GM21367 (cell line): ENCODE data around the gene ZNF699.
"Not testable (repeated sequence)": the region's sequence is repeated elsewhere in the genome, so short reads cannot be mapped to it uniquely, and the experiment has no call there.

Source experiments
- ATAC-seq: cut with Tn5 transposase; IDR thresholded peaks from one replicate; pipeline ENCODE4 v1.9.1; 2021; ENCODE audit not compliant: unreplicated experiment

ZNF699 gene

GRCh38 chr19:9289231-9289884 lies 20.3 kb downstream of the ZNF699 start:
- no peak for ATAC-seq

DNA sequence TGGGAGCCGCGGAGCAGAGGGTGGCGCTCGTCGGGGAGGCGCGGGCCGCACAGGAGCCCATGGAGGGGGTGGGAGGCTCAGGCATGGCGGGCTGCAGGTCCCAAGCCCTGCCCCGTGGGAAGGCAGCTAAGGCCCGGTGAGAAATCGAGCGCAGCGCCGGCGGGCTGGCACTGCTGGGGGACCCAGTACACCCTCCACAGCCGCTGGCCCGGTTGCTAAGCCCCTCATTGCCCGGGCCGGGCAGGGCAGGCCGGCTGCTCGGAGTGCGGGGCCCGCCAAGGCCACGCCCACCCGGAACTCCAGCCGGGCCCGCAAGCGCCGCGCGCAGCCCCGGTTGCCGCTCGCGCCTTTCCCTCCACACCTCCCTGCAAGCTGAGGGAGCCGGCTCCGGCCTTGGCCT lies 26.2 kb downstream of the ZNF699 start:
- ATAC-seq: not testable (repeated sequence)

DNA sequence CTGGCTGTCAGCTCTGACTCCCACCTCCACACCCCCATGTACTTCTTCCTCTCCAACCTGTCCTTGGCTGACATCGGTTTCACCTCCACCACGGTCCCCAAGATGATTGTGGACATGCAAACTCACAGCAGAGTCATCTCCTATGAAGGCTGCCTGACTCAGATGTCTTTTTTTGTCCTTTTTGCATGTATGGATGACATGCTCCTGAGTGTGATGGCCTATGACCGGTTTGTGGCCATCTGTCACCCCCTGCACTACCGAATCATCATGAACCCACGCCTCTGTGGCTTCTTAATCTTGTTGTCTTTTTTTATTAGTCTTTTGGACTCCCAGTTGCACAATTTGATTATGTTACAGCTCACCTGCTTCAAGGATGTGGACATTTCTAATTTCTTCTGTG lies 58.4 kb downstream of the ZNF699 start:
- ATAC-seq: no peak

- ATAC-seq: no peak
Observed at GRCh38 chr19:9250630-9251029, 59.0 kb downstream of the ZNF699 start, which contains the start of gene OR7E24. Gene OR7E24 (plus strand): TSS chr19:9250930. CDS start chr19:9251044, 114 bp downstream.
